Neural progenitor cell (in vitro differentiated cells): ENCODE data around the gene IL27RA. TPM values are rescaled to one million over a fixed set of nuclear protein-coding genes. Genes with fewer than 3 reads are reported as not detected.
"Not testable (repeated sequence)": the region's sequence is repeated elsewhere in the genome, so short reads cannot be mapped to it uniquely, and the experiment has no call there.

Source experiments
- DNase-seq: peaks from one replicate; pipeline ENCODE4 v3.0.0-alpha.2; 2016; ENCODE audit warnings: low spot score
- H2AFZ ChIP-seq: fragments of 200-600 bp; sonication (generic); replicated peaks from 2 replicates; pipeline ENCODE4 v1.6.1; 2016; ENCODE audit warnings: antibody characterized with exemption
- H3F3A ChIP-seq: fragments of 200-600 bp; sonication (generic); 2 replicates; pipeline ENCODE4 v1.6.1; 2016; ENCODE audit warnings: antibody characterized with exemption, low read depth
- H3K27ac ChIP-seq: fragments of 200-600 bp; sonication (generic); 2 replicates; pipeline ENCODE4 v1.5.1; 2016; ENCODE audit warnings: mild to moderate bottlenecking
- H3K27me3 ChIP-seq: fragments of 200-600 bp; sonication (generic); 2 replicates; pipeline ENCODE4 v1.6.1; 2016; ENCODE audit warnings: mild to moderate bottlenecking, moderate library complexity
- H3K36me3 ChIP-seq: fragments of 200-600 bp; sonication (generic); 2 replicates; pipeline ENCODE4 v1.5.1; 2016
- H3K4me1 ChIP-seq: fragments of 200-600 bp; sonication (generic); 2 replicates; pipeline ENCODE4 v1.6.1; 2016; ENCODE audit warnings: mixed run types
- H3K4me2 ChIP-seq: fragments of 200-600 bp; sonication (generic); 2 replicates; pipeline ENCODE4 v1.6.1; 2016
- H3K4me3 ChIP-seq: fragments of 200-600 bp; sonication (generic); 2 replicates; pipeline ENCODE4 v1.5.1; 2016
- H3K79me2 ChIP-seq: fragments of 200-600 bp; sonication (generic); 2 replicates; pipeline ENCODE4 v1.6.1; 2016; ENCODE audit warnings: low read depth
- H3K9ac ChIP-seq: fragments of 200-600 bp; sonication (generic); 2 replicates; pipeline ENCODE4 v1.6.1; 2016
- H3K9me3 ChIP-seq: fragments of 200-600 bp; sonication (generic); 2 replicates; pipeline ENCODE4 v1.5.1; 2016; ENCODE audit warnings: low read depth
- H4K20me1 ChIP-seq: fragments of 200-600 bp; sonication (generic); 2 replicates; pipeline ENCODE4 v1.6.1; 2016; ENCODE audit warnings: low read depth
- H3K27ac Mint-ChIP-seq: 3 replicates; pipeline ENCODE4 v1.8.0; 2021; ENCODE audit warnings: mixed read lengths
- H3K27me3 Mint-ChIP-seq: 2 replicates; pipeline ENCODE4 v1.8.0; 2022; ENCODE audit warnings: low read depth, mild to moderate bottlenecking, inconsistent platforms, moderate library complexity, mixed read lengths; ENCODE audit not compliant: insufficient read depth
- H3K36me3 Mint-ChIP-seq: 3 replicates; pipeline ENCODE4 v1.8.0; 2021; ENCODE audit warnings: mixed read lengths
- H3K4me1 Mint-ChIP-seq: 3 replicates; pipeline ENCODE4 v1.8.0; 2021; ENCODE audit warnings: mixed read lengths
- H3K4me3 Mint-ChIP-seq: 3 replicates; pipeline ENCODE4 v1.8.0; 2021; ENCODE audit warnings: mild to moderate bottlenecking, moderate library complexity, mixed read lengths
- H3K9me3 Mint-ChIP-seq: 3 replicates; pipeline ENCODE4 v1.8.0; 2020; ENCODE audit warnings: mixed read lengths
- CTCF ChIP-seq: fragments of 200-600 bp; sonication (generic); IDR thresholded peaks from 2 replicates; pipeline ENCODE4 v1.5.1; 2017; ENCODE audit warnings: antibody characterized with exemption, mild to moderate bottlenecking
- EZH2 ChIP-seq: fragments of 200-600 bp; sonication (generic); IDR thresholded peaks from 2 replicates; pipeline ENCODE4 v1.6.1; 2017; ENCODE audit warnings: antibody characterized with exemption, mild to moderate bottlenecking, moderate library complexity
- EZH2phosphoT487 ChIP-seq: fragments of 200-600 bp; sonication (generic); IDR thresholded peaks from 2 replicates; pipeline ENCODE4 v1.6.1; 2017; ENCODE audit warnings: antibody characterized with exemption
- total RNA-seq: library from RNA; depleted of rRNA; stranded (reverse); fragments of >200 nt; gene quantifications from 2 replicates; pipeline ENCODE4 v1.2.3, GENCODE V29; 2015; ENCODE audit warnings: low replicate concordance

Gene IL27RA
- total RNA-seq, 1 donor from 2014 or later = 1.2 TPM

- H3K4me3 ChIP-seq, H3F3A ChIP-seq, H3K27ac ChIP-seq, H3K79me2 ChIP-seq, H3K4me2 ChIP-seq, H3K27me3 Mint-ChIP-seq, H3K36me3 Mint-ChIP-seq, H3K36me3 ChIP-seq, H3K4me1 ChIP-seq, H3K4me3 Mint-ChIP-seq, H3K9me3 Mint-ChIP-seq, H3K9me3 ChIP-seq, H4K20me1 ChIP-seq, H3K27me3 ChIP-seq, H3K9ac ChIP-seq, H3K4me1 Mint-ChIP-seq: not testable (repeated sequence)
- peak overlapping the region; percentile 84 for H2AFZ ChIP-seq
- H3K27ac Mint-ChIP-seq = peak overlapping the region; percentile 81
- peak; percentile 81 for DNase-seq
- TF ChIP-seq CTCF = peak; percentile 72
These were observed 11.4 kb downstream of the IL27RA start for GRCh38 chr19:14042659-14043608.

- not testable (repeated sequence) for H3K27me3 Mint-ChIP-seq, H3F3A ChIP-seq, H3K4me3 Mint-ChIP-seq, DNase-seq, H3K27me3 ChIP-seq, H3K36me3 Mint-ChIP-seq, H3K4me1 ChIP-seq, H3K9ac ChIP-seq, H2AFZ ChIP-seq, H3K9me3 Mint-ChIP-seq, H3K27ac ChIP-seq, H3K4me1 Mint-ChIP-seq, H3K9me3 ChIP-seq, H3K4me3 ChIP-seq, H4K20me1 ChIP-seq, H3K79me2 ChIP-seq, H3K36me3 ChIP-seq, H3K4me2 ChIP-seq, H3K27ac Mint-ChIP-seq
These were observed 16.3 kb downstream of the IL27RA start for GRCh38 chr19:14047866-14048265.

- Histone ChIP-seq H2AFZ (no peak overlapping the region), H3K9ac (no peak overlapping the region), H3K9me3 (no peaks in the 10 kb centered on the region), H3F3A (no peaks in the 10 kb centered on the region), H3K79me2 (no peaks in the 10 kb centered on the region), H3K4me3 (no peak overlapping the region), H3K36me3 (no peaks in the 10 kb centered on the region), H3K4me2 (no peak overlapping the region), H3K27me3 (no peaks in the 10 kb centered on the region), H4K20me1 (no peaks in the 10 kb centered on the region), H3K4me1 (no peaks in the 10 kb centered on the region), H3K27ac (no peak overlapping the region)
- no peaks in the 10 kb centered on the region for H3K9me3 Mint-ChIP-seq
- peak; percentile 56 for DNase-seq
- TF ChIP-seq EZH2phosphoT487 = no peak
- peak; percentile 73 for TF ChIP-seq CTCF
- H3K36me3 Mint-ChIP-seq = no peaks in the 10 kb centered on the region
- H3K27me3 Mint-ChIP-seq = peaks cover 9% of the 10 kb centered on the region
- no peak overlapping the region for H3K4me3 Mint-ChIP-seq
- no peak overlapping the region for H3K27ac Mint-ChIP-seq
- no peaks in the 10 kb centered on the region for H3K4me1 Mint-ChIP-seq
These were observed 17.0 kb downstream of the IL27RA start for GRCh38 chr19:14048443-14049153.

GRCh38 chr19:14050512-14050911 is 18.9 kb downstream of the IL27RA start:
- no peak overlapping the region for H3K27ac Mint-ChIP-seq
- Histone ChIP-seq H3K9me3 (no peaks in the 10 kb centered on the region), H3K36me3 (no peaks in the 10 kb centered on the region), H3K4me2 (no peak overlapping the region), H3K27ac (no peak overlapping the region), H4K20me1 (no peaks in the 10 kb centered on the region), H3K9ac (no peak overlapping the region), H3K4me1 (no peaks in the 10 kb centered on the region), H3K27me3 (no peaks in the 10 kb centered on the region), H3F3A (no peaks in the 10 kb centered on the region), H2AFZ (no peak overlapping the region), H3K79me2 (no peaks in the 10 kb centered on the region), H3K4me3 (no peak overlapping the region)
- DNase-seq = no peak
- H3K4me3 Mint-ChIP-seq = no peak overlapping the region
- H3K4me1 Mint-ChIP-seq = peaks cover 3% of the 10 kb centered on the region
- no peaks in the 10 kb centered on the region for H3K9me3 Mint-ChIP-seq
- TF ChIP-seq EZH2 = no peak
- TF ChIP-seq EZH2phosphoT487 = no peak
- no peak for TF ChIP-seq CTCF
- peaks cover 16% of the 10 kb centered on the region for H3K27me3 Mint-ChIP-seq
- H3K36me3 Mint-ChIP-seq = no peaks in the 10 kb centered on the region

GRCh38 chr19:14050961-14051360 is 19.4 kb downstream of the IL27RA start:
- not testable (repeated sequence) for H2AFZ ChIP-seq, DNase-seq, H3K27ac Mint-ChIP-seq, H3K4me3 Mint-ChIP-seq, H3K9ac ChIP-seq, H3K36me3 ChIP-seq, H3K27me3 ChIP-seq, H3K36me3 Mint-ChIP-seq, H3F3A ChIP-seq, H3K9me3 ChIP-seq, H3K79me2 ChIP-seq, H3K27ac ChIP-seq, H3K4me3 ChIP-seq, H3K4me2 ChIP-seq, H4K20me1 ChIP-seq, H3K9me3 Mint-ChIP-seq, H3K4me1 ChIP-seq, H3K4me1 Mint-ChIP-seq
- H3K27me3 Mint-ChIP-seq = peaks cover 18% of the 10 kb centered on the region
